ENCODE measurements around the gene ZNF787.

DNA sequence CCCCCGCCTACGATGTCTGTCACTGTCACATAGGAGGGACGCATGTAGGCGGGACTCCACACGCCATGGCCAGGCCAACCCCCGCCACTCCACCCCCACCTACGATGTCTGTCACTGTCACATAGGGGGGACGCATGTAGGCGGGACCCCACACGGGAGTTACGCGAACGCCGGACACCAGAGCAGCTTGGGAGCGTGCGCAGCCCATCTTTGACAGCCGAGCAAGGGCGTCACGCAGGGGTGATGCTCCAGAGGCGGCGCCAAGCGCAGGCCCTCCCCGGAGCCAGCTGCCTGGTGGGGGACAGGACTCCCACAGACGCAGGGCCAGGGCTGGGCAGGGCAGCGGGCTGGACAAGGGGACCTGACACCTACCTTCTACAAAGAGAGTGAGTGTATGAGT, 20.0 kb downstream of the ZNF787 start:
- TF ChIP-seq, protein P1, sequence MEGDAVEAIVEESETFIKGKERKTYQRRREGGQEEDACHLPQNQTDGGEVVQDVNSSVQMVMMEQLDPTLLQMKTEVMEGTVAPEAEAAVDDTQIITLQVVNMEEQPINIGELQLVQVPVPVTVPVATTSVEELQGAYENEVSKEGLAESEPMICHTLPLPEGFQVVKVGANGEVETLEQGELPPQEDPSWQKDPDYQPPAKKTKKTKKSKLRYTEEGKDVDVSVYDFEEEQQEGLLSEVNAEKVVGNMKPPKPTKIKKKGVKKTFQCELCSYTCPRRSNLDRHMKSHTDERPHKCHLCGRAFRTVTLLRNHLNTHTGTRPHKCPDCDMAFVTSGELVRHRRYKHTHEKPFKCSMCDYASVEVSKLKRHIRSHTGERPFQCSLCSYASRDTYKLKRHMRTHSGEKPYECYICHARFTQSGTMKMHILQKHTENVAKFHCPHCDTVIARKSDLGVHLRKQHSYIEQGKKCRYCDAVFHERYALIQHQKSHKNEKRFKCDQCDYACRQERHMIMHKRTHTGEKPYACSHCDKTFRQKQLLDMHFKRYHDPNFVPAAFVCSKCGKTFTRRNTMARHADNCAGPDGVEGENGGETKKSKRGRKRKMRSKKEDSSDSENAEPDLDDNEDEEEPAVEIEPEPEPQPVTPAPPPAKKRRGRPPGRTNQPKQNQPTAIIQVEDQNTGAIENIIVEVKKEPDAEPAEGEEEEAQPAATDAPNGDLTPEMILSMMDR (conservative IDR thresholded peaks at IDR 0.05 in 1 of 2, IDR thresholded peaks at IDR 0.05 in 1 of 2; ENCODE audit: low read depth in 1 of 2, low read length in 2 of 2): no peak
- no peak for TF ChIP-seq EZH2 (IDR thresholded peaks at IDR 0.05; ENCODE audit: low read length, missing control alignments)

All from fibroblast of lung (primary cell).